ENCODE results near the gene SMYD3.

SMYD3 gene

DNA sequence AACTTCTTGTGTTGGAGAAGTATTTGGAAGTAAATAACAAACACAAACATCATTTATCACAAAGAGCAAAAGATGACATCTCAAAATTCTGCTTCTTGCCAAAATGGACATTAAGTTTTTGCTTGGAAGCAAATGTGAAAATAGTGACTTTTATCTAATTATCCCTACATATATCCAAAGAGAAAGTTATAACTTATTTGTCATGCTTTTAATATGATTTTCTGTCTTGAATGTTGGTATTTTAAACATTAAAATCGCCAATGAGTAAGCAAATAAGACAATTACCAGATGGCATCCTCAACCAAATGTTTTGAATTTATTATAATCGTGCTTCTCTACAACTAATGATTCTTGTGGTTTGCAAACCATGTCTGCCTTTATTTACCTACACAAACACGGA is 758.0 kb downstream of the SMYD3 start:
- no peak overlapping the region for H3K4me2 ChIP-seq (ENCODE audit: low read depth, low read length, poor library complexity, severe bottlenecking)
- H3K36me3 ChIP-seq (ENCODE audit: low read length) = no peaks in the 10 kb centered on the region
- no peaks in the 10 kb centered on the region for H4K20me1 ChIP-seq (ENCODE audit: low read depth, low read length)
- H2AFZ ChIP-seq (ENCODE audit: low read depth, low read length, severe bottlenecking) = no peak overlapping the region
- no peaks in the 10 kb centered on the region for H3K79me2 ChIP-seq (ENCODE audit: insufficient read depth, low read length)
- H3K4me3 ChIP-seq (ENCODE audit: insufficient read depth, low read length, poor library complexity, severe bottlenecking) = no peak overlapping the region
- TF ChIP-seq EZH2phosphoT487 (conservative IDR thresholded peaks at IDR 0.05; ENCODE audit: low read length) = no peak
- TF ChIP-seq, protein P1, sequence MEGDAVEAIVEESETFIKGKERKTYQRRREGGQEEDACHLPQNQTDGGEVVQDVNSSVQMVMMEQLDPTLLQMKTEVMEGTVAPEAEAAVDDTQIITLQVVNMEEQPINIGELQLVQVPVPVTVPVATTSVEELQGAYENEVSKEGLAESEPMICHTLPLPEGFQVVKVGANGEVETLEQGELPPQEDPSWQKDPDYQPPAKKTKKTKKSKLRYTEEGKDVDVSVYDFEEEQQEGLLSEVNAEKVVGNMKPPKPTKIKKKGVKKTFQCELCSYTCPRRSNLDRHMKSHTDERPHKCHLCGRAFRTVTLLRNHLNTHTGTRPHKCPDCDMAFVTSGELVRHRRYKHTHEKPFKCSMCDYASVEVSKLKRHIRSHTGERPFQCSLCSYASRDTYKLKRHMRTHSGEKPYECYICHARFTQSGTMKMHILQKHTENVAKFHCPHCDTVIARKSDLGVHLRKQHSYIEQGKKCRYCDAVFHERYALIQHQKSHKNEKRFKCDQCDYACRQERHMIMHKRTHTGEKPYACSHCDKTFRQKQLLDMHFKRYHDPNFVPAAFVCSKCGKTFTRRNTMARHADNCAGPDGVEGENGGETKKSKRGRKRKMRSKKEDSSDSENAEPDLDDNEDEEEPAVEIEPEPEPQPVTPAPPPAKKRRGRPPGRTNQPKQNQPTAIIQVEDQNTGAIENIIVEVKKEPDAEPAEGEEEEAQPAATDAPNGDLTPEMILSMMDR (IDR thresholded peaks at IDR 0.05; ENCODE audit: insufficient read depth, low read length, poor library complexity, severe bottlenecking) = no peak
- no peak overlapping the region for H3K27ac ChIP-seq (ENCODE audit: low read depth, low read length)
- H3K27me3 ChIP-seq (ENCODE audit: low read length) = no peaks in the 10 kb centered on the region
- H3F3A ChIP-seq (ENCODE audit: insufficient read depth) = no peaks in the 10 kb centered on the region
- no peaks in the 10 kb centered on the region for H3K9me2 ChIP-seq (replicated peaks; ENCODE audit: insufficient read depth, low read length)
- no peak overlapping the region for H3K9ac ChIP-seq (ENCODE audit: low read length)
- H3K9me3 ChIP-seq (ENCODE audit: insufficient read depth, low read length) = no peaks in the 10 kb centered on the region

DNA sequence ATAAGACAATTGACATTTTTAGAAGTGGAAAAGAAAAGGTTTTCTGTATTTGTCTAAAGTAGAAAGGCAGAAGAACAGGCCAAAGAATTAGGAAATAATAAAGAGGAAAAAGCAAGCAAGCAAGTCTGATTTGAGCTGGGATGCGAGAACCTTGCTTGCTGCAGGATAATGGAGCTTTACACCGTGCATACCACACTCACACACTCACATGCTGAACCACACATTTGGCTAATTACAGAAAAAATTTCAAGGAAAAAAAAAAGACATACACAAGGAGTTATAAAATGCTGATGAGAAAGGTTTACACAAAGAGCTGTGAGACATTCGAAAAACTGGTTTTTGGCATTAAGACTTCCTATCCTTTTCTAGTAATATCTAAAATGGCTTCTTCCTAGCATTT is 758.4 kb downstream of the SMYD3 start:
- H3K9ac ChIP-seq (ENCODE audit: low read length) = no peak overlapping the region
- H2AFZ ChIP-seq (ENCODE audit: low read depth, low read length, severe bottlenecking) = no peak overlapping the region
- no peak for TF ChIP-seq EZH2phosphoT487 (conservative IDR thresholded peaks at IDR 0.05; ENCODE audit: low read length)
- TF ChIP-seq, protein P1 (IDR thresholded peaks at IDR 0.05; ENCODE audit: insufficient read depth, low read length, poor library complexity, severe bottlenecking) = no peak
- H3K27ac ChIP-seq (ENCODE audit: low read depth, low read length) = no peak overlapping the region
- no peaks in the 10 kb centered on the region for H4K20me1 ChIP-seq (ENCODE audit: low read depth, low read length)
- no peak overlapping the region for H3K4me3 ChIP-seq (ENCODE audit: insufficient read depth, low read length, poor library complexity, severe bottlenecking)
- H3K9me3 ChIP-seq (ENCODE audit: insufficient read depth, low read length) = no peaks in the 10 kb centered on the region
- no peaks in the 10 kb centered on the region for H3K79me2 ChIP-seq (ENCODE audit: insufficient read depth, low read length)
- H3K27me3 ChIP-seq (ENCODE audit: low read length) = no peaks in the 10 kb centered on the region
- H3K4me2 ChIP-seq (ENCODE audit: low read depth, low read length, poor library complexity, severe bottlenecking) = no peak overlapping the region
- no peaks in the 10 kb centered on the region for H3K36me3 ChIP-seq (ENCODE audit: low read length)
- no peaks in the 10 kb centered on the region for H3K9me2 ChIP-seq (replicated peaks; ENCODE audit: insufficient read depth, low read length)
- H3F3A ChIP-seq (ENCODE audit: insufficient read depth) = no peaks in the 10 kb centered on the region

DNA sequence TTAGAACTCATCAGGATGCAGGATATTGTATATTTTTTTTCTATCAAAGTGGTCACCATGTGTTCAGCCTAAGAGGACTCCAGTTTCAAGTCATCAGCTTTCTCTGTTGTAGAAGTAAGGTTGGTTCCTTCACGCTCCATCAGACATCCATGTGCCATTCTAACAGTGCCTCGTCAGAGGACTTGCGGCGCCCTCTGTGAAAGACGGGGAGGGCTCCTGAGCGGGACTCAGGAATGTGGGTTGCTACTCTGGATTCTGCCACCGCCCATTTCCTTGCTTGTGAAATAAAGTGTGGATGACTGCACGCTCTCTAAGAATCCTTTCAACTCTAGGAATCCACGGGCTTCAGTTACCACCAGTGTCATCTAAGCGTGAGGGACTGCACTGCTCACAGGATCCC is 758.8 kb downstream of the SMYD3 start:
- TF ChIP-seq, protein P1 (IDR thresholded peaks at IDR 0.05; ENCODE audit: insufficient read depth, low read length, poor library complexity, severe bottlenecking) = no peak
- no peak for TF ChIP-seq EZH2phosphoT487 (conservative IDR thresholded peaks at IDR 0.05; ENCODE audit: low read length)
- H4K20me1 ChIP-seq (ENCODE audit: low read depth, low read length) = no peaks in the 10 kb centered on the region
- no peaks in the 10 kb centered on the region for H3K79me2 ChIP-seq (ENCODE audit: insufficient read depth, low read length)
- no peaks in the 10 kb centered on the region for H3K27me3 ChIP-seq (ENCODE audit: low read length)
- H3K27ac ChIP-seq (ENCODE audit: low read depth, low read length) = no peak overlapping the region
- H3F3A ChIP-seq (ENCODE audit: insufficient read depth) = no peaks in the 10 kb centered on the region
- no peaks in the 10 kb centered on the region for H3K9me3 ChIP-seq (ENCODE audit: insufficient read depth, low read length)
- H3K4me3 ChIP-seq (ENCODE audit: insufficient read depth, low read length, poor library complexity, severe bottlenecking) = no peak overlapping the region
- H3K4me2 ChIP-seq (ENCODE audit: low read depth, low read length, poor library complexity, severe bottlenecking) = no peak overlapping the region
- no peaks in the 10 kb centered on the region for H3K9me2 ChIP-seq (replicated peaks; ENCODE audit: insufficient read depth, low read length)
- H3K36me3 ChIP-seq (ENCODE audit: low read length) = no peaks in the 10 kb centered on the region
- no peak overlapping the region for H2AFZ ChIP-seq (ENCODE audit: low read depth, low read length, severe bottlenecking)
- H3K9ac ChIP-seq (ENCODE audit: low read length) = no peak overlapping the region
